Epithelial cell of alveolus of lung (primary cell): ENCODE measurements around the gene TRAFD1. TPM values are rescaled to one million over a fixed set of nuclear protein-coding genes. Genes with fewer than 3 reads are reported as not detected.

Source experiments
- total RNA-seq: library from RNA; depleted of rRNA; stranded (reverse); fragments of >200 nt; gene quantifications from 2 replicates; pipeline ENCODE4 v1.2.1, GENCODE V29; 2015

Gene TRAFD1
- 37.1 and 76.7 TPM in 2 replicates for total RNA-seq

GRCh38 chr12:112125250-112125999 is at the start of gene TRAFD1:
Gene TRAFD1, plus strand, starts transcription at chr12:112125560. Its CDS starts 4,963 bp downstream, at chr12:112130523.

GRCh38 chr12:112108202-112109079 is 16.9 kb upstream of the TRAFD1 start, which contains the start of gene NAA25:
Gene NAA25, minus strand, starts transcription at chr12:112108783. Its CDS starts 10 bp downstream, at chr12:112108773.

Other genes with a start within 250 kb of the TRAFD1 start
- gene TMEM116, start 112.4 kb upstream of the TRAFD1 start, total RNA-seq, result 7.5 and 9.0 TPM in 2 replicates
- 74.2 and 77.4 TPM in 2 replicates for gene ERP29, start 112.1 kb upstream of the TRAFD1 start, total RNA-seq
- 13.6 and 23.6 TPM in 2 replicates for gene NAA25, start 16.8 kb upstream of the TRAFD1 start, total RNA-seq